HG03159 (cell line): Measurements from ENCODE around the gene NISCH.
A peak's percentile ranks its signal among the peaks of the same experiment; 100 is the strongest.

ENCODE experiments used
- ATAC-seq: cut with Tn5 transposase; IDR thresholded peaks from one replicate; pipeline ENCODE4 v1.9.1; 2021; ENCODE audit warnings: mild to moderate bottlenecking, moderate library complexity; ENCODE audit not compliant: unreplicated experiment

The NISCH gene

GRCh38 chr3:52536112-52536368, 80.6 kb downstream of the NISCH start:
- no peak for ATAC-seq

GRCh38 chr3:52536369-52537164, 81.2 kb downstream of the NISCH start, which contains the start of gene UQCC5:
Gene UQCC5 (plus strand): TSS chr3:52536605. CDS start chr3:52536756, 151 bp downstream.
- ATAC-seq: peak; percentile 80

DNA sequence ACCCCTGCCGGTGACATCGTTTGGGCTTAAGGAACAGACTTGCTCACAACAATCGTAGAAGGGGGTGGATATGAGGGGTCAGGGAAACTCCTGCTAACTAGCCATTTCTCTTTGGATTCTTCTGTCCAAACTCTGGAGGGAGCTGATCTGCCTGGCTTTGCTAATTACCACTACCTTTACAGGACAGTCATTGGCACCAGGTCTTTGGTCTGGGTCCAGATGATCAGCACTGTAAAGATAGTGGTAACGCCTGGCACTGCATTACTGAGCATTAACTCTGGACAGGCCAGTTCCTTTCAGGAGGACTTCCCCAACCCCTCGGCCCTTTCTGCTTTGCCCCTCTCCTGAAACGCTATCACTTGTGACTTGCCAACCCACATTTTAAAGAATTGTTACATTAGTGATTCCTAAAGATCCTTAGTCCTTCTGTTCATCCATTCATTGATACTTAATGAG, 81.8 kb downstream of the NISCH start:
- no peak for ATAC-seq

- no peak for ATAC-seq
Observed at GRCh38 chr3:52537726-52538421, 82.5 kb downstream of the NISCH start.

GRCh38 chr3:52539010-52539653, 83.7 kb downstream of the NISCH start:
- ATAC-seq: no peak

DNA sequence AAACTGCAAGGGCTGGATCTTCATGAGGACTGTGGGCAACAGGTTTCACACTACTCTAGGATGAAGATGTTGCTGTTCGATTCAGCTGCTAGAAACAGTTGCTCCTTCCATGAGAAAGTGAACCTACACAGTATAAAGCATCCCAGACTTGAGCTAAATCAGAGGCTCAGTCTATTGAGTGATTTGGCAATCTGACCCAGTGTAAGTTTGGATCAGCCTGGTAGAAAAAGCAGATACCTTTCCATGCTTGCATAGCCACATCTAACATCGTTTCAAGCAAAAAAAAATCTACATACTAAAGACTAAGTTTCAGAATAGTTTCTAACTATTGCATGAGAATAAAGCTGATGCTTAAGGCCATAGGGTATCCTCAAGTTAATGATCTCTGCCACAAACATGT, 85.6 kb downstream of the NISCH start:
- no peak for ATAC-seq
